Measurements from ENCODE around the gene GPR156.

GRCh38 chr3:120153294-120153693, 131.7 kb downstream of the GPR156 start:
- TF ChIP-seq POLR2A (IDR thresholded peaks at IDR 0.05; ENCODE audit: low read depth, low read length) (no peak), TAF1 (IDR thresholded peaks at IDR 0.05; ENCODE audit: low read depth, low read length) (no peak)
